Measurements from ENCODE around the gene CALHM6. TPM values are rescaled to one million over a fixed set of nuclear protein-coding genes. Genes with fewer than 3 reads are reported as not detected.

The CALHM6 gene
- total RNA-seq, 1 experiment from 2014 or later = not detected

DNA sequence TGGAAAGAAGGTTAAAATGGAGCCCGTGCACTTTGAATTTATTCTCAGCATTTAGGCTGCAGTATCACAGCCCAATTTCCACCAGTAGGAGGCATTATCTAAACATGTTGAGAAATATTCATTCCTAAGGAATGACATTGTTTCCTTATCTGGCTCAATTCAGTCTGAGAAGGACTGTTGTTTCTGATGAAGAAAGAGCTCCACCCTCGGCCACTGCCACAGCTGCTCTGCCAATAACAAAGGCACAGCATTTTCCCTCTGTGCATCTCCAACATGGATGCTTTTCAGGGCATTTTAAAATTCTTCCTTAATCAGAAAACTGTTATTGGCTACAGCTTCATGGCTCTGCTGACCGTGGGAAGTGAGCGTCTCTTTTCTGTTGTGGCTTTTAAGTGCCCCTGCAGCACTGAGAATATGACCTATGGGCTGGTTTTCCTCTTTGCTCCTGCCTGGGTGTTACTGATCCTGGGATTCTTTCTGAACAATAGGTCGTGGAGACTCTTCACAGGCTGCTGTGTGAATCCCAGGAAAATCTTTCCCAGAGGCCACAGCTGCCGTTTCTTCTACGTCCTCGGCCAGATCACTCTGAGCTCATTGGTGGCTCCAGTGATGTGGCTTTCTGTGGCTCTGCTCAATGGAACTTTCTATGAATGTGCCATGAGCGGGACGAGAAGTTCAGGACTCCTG is 50.4 kb downstream of the CALHM6 start, which contains the start of gene CALHM5:
Gene CALHM5 (plus strand): TSS at position 216 of the 687 bp plus-strand sequence. CDS start 58 bp downstream, at position 274.
- Mint-ChIP-seq H3K27me3 (ENCODE audit: insufficient read depth, unreplicated experiment) (no peaks in the 10 kb centered on the region), H3K4me3 (ENCODE audit: unreplicated experiment) (peak within 1 kb of the TSS; percentile 54), H3K36me3 (ENCODE audit: insufficient read depth, unreplicated experiment) (no peaks in the 10 kb centered on the region), H3K4me1 (ENCODE audit: low read depth, unreplicated experiment) (peaks cover 11% of the 10 kb centered on the region), H3K9me3 (ENCODE audit: unreplicated experiment) (no peaks in the 10 kb centered on the region), H3K27ac (ENCODE audit: unreplicated experiment) (peak within 1 kb of the TSS; percentile 61)
- intact Hi-C loops (cut with micrococcal nuclease; ENCODE audit: unreplicated experiment) = loop anchor here (1.0 to 5.0 kb wide), 4 partner anchors 18 to 224 kb away; no protein-coding TSS in a partner anchor
- no TSS peak for BruUV-seq (replicated peaks)
- Histone ChIP-seq H3K27me3 (replicated peaks; ENCODE audit: control insufficient read depth, insufficient read depth, low read length) (no peaks in the 10 kb centered on the region), H3K4me3 (ENCODE audit: low read depth, low read length) (no peak within 1 kb of the TSS), H3K4me1 (0 out of 2 replicates have a peak, but pooled peaks cover 6% of the 10 kb centered on the region), H3K36me3 (ENCODE audit: control insufficient read depth, insufficient read depth, low read length) (no peaks in the 10 kb centered on the region), H3K9me3 (peaks cover 5% of the 10 kb centered on the region; the same call in 1 of the 2 replicates)
- TF ChIP-seq, protein P1, sequence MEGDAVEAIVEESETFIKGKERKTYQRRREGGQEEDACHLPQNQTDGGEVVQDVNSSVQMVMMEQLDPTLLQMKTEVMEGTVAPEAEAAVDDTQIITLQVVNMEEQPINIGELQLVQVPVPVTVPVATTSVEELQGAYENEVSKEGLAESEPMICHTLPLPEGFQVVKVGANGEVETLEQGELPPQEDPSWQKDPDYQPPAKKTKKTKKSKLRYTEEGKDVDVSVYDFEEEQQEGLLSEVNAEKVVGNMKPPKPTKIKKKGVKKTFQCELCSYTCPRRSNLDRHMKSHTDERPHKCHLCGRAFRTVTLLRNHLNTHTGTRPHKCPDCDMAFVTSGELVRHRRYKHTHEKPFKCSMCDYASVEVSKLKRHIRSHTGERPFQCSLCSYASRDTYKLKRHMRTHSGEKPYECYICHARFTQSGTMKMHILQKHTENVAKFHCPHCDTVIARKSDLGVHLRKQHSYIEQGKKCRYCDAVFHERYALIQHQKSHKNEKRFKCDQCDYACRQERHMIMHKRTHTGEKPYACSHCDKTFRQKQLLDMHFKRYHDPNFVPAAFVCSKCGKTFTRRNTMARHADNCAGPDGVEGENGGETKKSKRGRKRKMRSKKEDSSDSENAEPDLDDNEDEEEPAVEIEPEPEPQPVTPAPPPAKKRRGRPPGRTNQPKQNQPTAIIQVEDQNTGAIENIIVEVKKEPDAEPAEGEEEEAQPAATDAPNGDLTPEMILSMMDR (IDR thresholded peaks at IDR 0.05; ENCODE audit: insufficient read depth in 1 of 2, low read depth in 1 of 2, low read length in 1 of 2, severe bottlenecking in 1 of 2, unreplicated experiment in 1 of 2) = peak; percentile 33 to 34
- peak; percentile 41 to 65 for DNase-seq
- ChIA-PET POLR2A (interaction anchor here (0.6 to 1.0 kb wide), 2 partner anchors 19 to 59 kb away, joined by 3 to 4 read pairs; partner anchors contain the start of gene RWDD1), CTCF (interaction anchor here (0.6 to 1.2 kb wide), 15 partner anchors 11 to 258 kb away, joined by 3 to 14 read pairs (median 4); partner anchors contain the start of genes RSPH4A, RWDD1 and TSPYL4)

DNA sequence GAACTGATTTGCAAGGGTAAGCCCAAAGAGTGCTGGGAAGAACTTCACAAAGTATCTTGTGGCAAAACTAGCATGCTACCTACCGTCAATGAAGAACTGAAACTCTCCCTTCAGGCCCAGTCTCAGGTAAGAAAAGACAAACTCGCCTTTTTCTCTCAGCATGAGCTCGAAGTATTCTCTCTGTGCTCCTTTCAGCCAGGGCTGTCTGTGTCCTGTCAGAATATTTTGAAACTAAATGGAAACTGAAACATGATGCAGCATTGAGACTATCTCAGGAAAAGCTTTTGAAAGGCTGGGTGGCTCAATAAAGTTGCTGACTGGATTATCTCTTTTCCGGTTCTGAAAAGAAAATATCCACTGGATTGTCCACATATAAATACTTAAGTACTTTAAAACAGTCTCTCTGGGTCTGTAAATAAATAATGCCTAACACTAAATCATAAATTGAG is 51.0 kb downstream of the CALHM6 start:
- DNase-seq = no peak
- BruUV-seq (replicated peaks) = no TSS peak
- no peaks in the 10 kb centered on the region for H3K27me3 Mint-ChIP-seq (ENCODE audit: insufficient read depth, unreplicated experiment)
- H3K4me1 ChIP-seq = 0 out of 2 replicates have a peak, but pooled peaks cover 6% of the 10 kb centered on the region
- peaks cover 11% of the 10 kb centered on the region for H3K4me1 Mint-ChIP-seq (ENCODE audit: low read depth, unreplicated experiment)
- H3K36me3 ChIP-seq (ENCODE audit: control insufficient read depth, insufficient read depth, low read length) = no peaks in the 10 kb centered on the region
- peak overlapping the region; percentile 61 for H3K27ac Mint-ChIP-seq (ENCODE audit: unreplicated experiment)
- no peaks in the 10 kb centered on the region for H3K36me3 Mint-ChIP-seq (ENCODE audit: insufficient read depth, unreplicated experiment)
- peaks cover 5% of the 10 kb centered on the region; the same call in 1 of the 2 replicates for H3K9me3 ChIP-seq
- peak overlapping the region; percentile 54 for H3K4me3 Mint-ChIP-seq (ENCODE audit: unreplicated experiment)
- CTCF ChIA-PET = interaction anchor here (0.6 to 1.2 kb wide), 16 partner anchors 10 to 259 kb away, joined by 3 to 14 read pairs (median 4); partner anchors contain the start of genes RSPH4A, RWDD1 and TSPYL4
- H3K27me3 ChIP-seq (replicated peaks; ENCODE audit: control insufficient read depth, insufficient read depth, low read length) = no peaks in the 10 kb centered on the region
- POLR2A ChIA-PET = interaction anchor here (0.6 to 1.0 kb wide), 2 partner anchors 18 to 59 kb away, joined by 3 to 4 read pairs; partner anchors contain the start of gene RWDD1
- no peak overlapping the region for H3K4me3 ChIP-seq (ENCODE audit: low read depth, low read length)
- intact Hi-C loops (cut with micrococcal nuclease; ENCODE audit: unreplicated experiment) = loop anchor here (5.0 kb wide), 1 partner anchor 225 kb away; no protein-coding TSS in a partner anchor
- TF ChIP-seq, protein P1 (IDR thresholded peaks at IDR 0.05; ENCODE audit: insufficient read depth in 1 of 2, low read depth in 1 of 2, low read length in 1 of 2, severe bottlenecking in 1 of 2, unreplicated experiment in 1 of 2) = no peak
- H3K9me3 Mint-ChIP-seq (ENCODE audit: unreplicated experiment) = no peaks in the 10 kb centered on the region

DNA sequence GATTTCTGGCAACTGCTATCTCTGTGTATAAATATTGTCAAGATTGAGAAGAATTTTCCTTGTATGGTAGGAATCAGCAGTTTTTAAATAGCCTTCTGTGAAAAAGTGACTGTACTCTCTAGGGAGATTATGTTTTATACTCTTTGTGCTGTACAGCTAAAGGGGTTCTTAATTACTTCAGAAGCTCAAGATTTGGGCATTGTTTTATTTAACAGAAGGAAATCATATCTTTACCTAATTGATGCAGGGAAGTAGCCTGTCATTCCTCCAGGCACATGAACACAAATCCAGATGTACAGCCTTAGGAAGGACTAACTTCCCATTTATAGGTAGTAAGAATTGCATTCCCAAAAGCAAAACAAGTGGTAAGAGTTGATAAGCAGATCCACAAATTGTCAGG is 51.6 kb downstream of the CALHM6 start:
- Histone ChIP-seq H3K9me3 (peaks cover 5% of the 10 kb centered on the region; the same call in 1 of the 2 replicates), H3K4me3 (ENCODE audit: low read depth, low read length) (no peak overlapping the region), H3K4me1 (0 out of 2 replicates have a peak, but pooled peaks cover 6% of the 10 kb centered on the region), H3K27me3 (replicated peaks; ENCODE audit: control insufficient read depth, insufficient read depth, low read length) (no peaks in the 10 kb centered on the region), H3K36me3 (ENCODE audit: control insufficient read depth, insufficient read depth, low read length) (no peaks in the 10 kb centered on the region)
- ChIA-PET POLR2A (no interaction called here), CTCF (interaction anchor here (0.6 to 0.7 kb wide), 2 partner anchors 244 to 262 kb away, joined by 3 to 9 read pairs; no protein-coding TSS in a partner anchor)
- no TSS peak for BruUV-seq (replicated peaks)
- TF ChIP-seq, protein P1 (IDR thresholded peaks at IDR 0.05; ENCODE audit: insufficient read depth in 1 of 2, low read depth in 1 of 2, low read length in 1 of 2, severe bottlenecking in 1 of 2, unreplicated experiment in 1 of 2) = no peak
- Mint-ChIP-seq H3K27ac (ENCODE audit: unreplicated experiment) (no peak overlapping the region), H3K4me3 (ENCODE audit: unreplicated experiment) (peak overlapping the region; percentile 54), H3K4me1 (ENCODE audit: low read depth, unreplicated experiment) (peaks cover 11% of the 10 kb centered on the region), H3K36me3 (ENCODE audit: insufficient read depth, unreplicated experiment) (no peaks in the 10 kb centered on the region), H3K27me3 (ENCODE audit: insufficient read depth, unreplicated experiment) (no peaks in the 10 kb centered on the region), H3K9me3 (ENCODE audit: unreplicated experiment) (no peaks in the 10 kb centered on the region)
- no peak for DNase-seq
- intact Hi-C loops (cut with micrococcal nuclease; ENCODE audit: unreplicated experiment) = loop anchor here (5.0 kb wide), 1 partner anchor 225 kb away; no protein-coding TSS in a partner anchor
